ENCODE measurements around the gene SLC66A1. TPM values are rescaled to one million over a fixed set of nuclear protein-coding genes. Genes with fewer than 3 reads are reported as not detected.

The SLC66A1 gene
- total and polyA plus RNA-seq, 2 donors (not counting 3 experiments of a cell fraction or from before 2014, with no cell fraction given), result 15.3 to 32.6 TPM

DNA sequence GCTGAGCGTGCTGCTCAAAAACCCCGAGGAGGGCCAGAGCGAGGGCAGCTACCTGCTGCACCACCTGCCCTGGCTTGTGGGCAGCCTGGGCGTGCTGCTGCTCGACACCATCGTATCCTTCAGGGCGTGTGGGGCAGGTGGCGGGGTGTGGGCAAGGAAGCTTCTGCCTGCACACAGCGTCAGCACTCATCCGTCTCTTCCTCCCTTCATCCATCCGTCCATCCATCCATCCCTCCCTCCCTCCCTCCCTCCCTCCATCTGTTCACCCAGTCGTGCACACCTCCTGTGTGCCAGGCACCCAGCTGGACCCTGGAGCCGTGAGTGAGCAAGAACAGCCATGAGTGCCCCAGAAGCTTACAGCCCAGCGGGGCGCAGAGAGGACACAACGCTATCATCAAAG is 15.2 kb downstream of the SLC66A1 start:
- DNase-seq (ENCODE audit: low read depth, low spot score), result no peak
- no peaks in the 10 kb centered on the region for H3K9me3 ChIP-seq (replicated peaks; ENCODE audit: control insufficient read depth, insufficient read depth, low read length)
- H3K4me1 ChIP-seq (ENCODE audit: control insufficient read depth, extremely low read depth, insufficient read depth, low read length), result no peaks in the 10 kb centered on the region
- no peak for TF ChIP-seq MYC (IDR thresholded peaks at IDR 0.05; ENCODE audit: low read depth, low read length)
- TF ChIP-seq, protein P1, sequence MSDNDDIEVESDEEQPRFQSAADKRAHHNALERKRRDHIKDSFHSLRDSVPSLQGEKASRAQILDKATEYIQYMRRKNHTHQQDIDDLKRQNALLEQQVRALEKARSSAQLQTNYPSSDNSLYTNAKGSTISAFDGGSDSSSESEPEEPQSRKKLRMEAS (IDR thresholded peaks at IDR 0.05; ENCODE audit: insufficient read depth, insufficient read length), result no peak
- no peak for TF ChIP-seq POLR2AphosphoS5 (IDR thresholded peaks at IDR 0.05; ENCODE audit: insufficient read depth, low read depth, low read length)
- TF ChIP-seq FOS (IDR thresholded peaks at IDR 0.05; ENCODE audit: borderline replicate concordance, insufficient read depth, low read length), result no peak
- TF ChIP-seq, protein P2, sequence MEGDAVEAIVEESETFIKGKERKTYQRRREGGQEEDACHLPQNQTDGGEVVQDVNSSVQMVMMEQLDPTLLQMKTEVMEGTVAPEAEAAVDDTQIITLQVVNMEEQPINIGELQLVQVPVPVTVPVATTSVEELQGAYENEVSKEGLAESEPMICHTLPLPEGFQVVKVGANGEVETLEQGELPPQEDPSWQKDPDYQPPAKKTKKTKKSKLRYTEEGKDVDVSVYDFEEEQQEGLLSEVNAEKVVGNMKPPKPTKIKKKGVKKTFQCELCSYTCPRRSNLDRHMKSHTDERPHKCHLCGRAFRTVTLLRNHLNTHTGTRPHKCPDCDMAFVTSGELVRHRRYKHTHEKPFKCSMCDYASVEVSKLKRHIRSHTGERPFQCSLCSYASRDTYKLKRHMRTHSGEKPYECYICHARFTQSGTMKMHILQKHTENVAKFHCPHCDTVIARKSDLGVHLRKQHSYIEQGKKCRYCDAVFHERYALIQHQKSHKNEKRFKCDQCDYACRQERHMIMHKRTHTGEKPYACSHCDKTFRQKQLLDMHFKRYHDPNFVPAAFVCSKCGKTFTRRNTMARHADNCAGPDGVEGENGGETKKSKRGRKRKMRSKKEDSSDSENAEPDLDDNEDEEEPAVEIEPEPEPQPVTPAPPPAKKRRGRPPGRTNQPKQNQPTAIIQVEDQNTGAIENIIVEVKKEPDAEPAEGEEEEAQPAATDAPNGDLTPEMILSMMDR (IDR thresholded peaks at IDR 0.05; ENCODE audit: extremely low read depth in 1 of 2, insufficient read depth in 1 of 2, low read depth in 1 of 2, low read length in 2 of 2), result no peak
- TF ChIP-seq POLR2A (IDR thresholded peaks at IDR 0.05; ENCODE audit: low read depth, low read length), result no peak
- no peak for TF ChIP-seq GATA2 (IDR thresholded peaks at IDR 0.05; ENCODE audit: insufficient read depth, insufficient read length, low read depth, low read length)
- no peak for TF ChIP-seq EZH2 (IDR thresholded peaks at IDR 0.05; ENCODE audit: borderline replicate concordance, low read depth, low read length, severe bottlenecking)
- no peak for TF ChIP-seq JUN (IDR thresholded peaks at IDR 0.05; ENCODE audit: borderline replicate concordance, insufficient read depth, insufficient read length, low read depth)
- H3K27ac ChIP-seq (ENCODE audit: insufficient read depth, low read depth, low read length), result no peak overlapping the region
- no peaks in the 10 kb centered on the region for H3K79me2 ChIP-seq (ENCODE audit: control insufficient read depth, insufficient read depth, low read length)
- POLR2A ChIA-PET, result no interaction called here
- H3K27me3 ChIP-seq (ENCODE audit: control insufficient read depth in 2 of 2, insufficient read depth in 2 of 2, low read length in 2 of 2), result no peaks in the 10 kb centered on the region
- H4K20me1 ChIP-seq (replicated peaks; ENCODE audit: control insufficient read depth, extremely low read depth, insufficient read depth, low read length), result no peaks in the 10 kb centered on the region
- no peak overlapping the region for H2AFZ ChIP-seq (ENCODE audit: low read depth, low read length)
- CTCF ChIA-PET, result interaction anchor here (1.2 to 1.6 kb wide), 2 partner anchors 17 to 327 kb away, joined by 3 to 4 read pairs; no protein-coding TSS in a partner anchor
- H3K36me3 ChIP-seq (ENCODE audit: control insufficient read depth in 2 of 2, extremely low read depth in 1 of 2, insufficient read depth in 2 of 2, low read length in 2 of 2), result peaks cover 4 to 35% of the 10 kb centered on the region in 2 experiments
- dilution Hi-C loops (cut with MboI; ENCODE audit: extremely low pct_ligation_motif_present, low sequenced_read_pairs) (no loop called here), intact Hi-C loops (cut with micrococcal nuclease) (no loop called here)
- no peak overlapping the region for H3K9ac ChIP-seq (replicated peaks; ENCODE audit: extremely low read depth, insufficient read depth, low read length)
- no TSS peak for BruUV-seq (replicated peaks)
- H3K9me1 ChIP-seq (replicated peaks; ENCODE audit: control insufficient read depth, extremely low read depth, insufficient read depth, low read length), result no peaks in the 10 kb centered on the region
- no peak overlapping the region for H3K4me2 ChIP-seq (ENCODE audit: insufficient read depth, low read length)
- H3K4me3 ChIP-seq (replicated peaks in 1 of 3; ENCODE audit: insufficient read depth in 1 of 3, low read depth in 1 of 3, low read length in 3 of 3), result no peak overlapping the region
- FAIRE-seq, result no peak

All from endothelial cell of umbilical vein (primary cell).